HL-60 (cell line): ENCODE results near the gene DPEP2NB.
A peak's percentile ranks its signal among the peaks of the same experiment; 100 is the strongest.

Experiments
- DNase-seq, 2 experiments: peaks; one replicate each; pipeline ENCODE4 v3.0.0-alpha.2; 2010 to 2020; ENCODE audit warnings: low read depth in 1 of 2, low spot score in 1 of 2
- H3K27ac ChIP-seq: fragments of 250-450 bp; sonication (Bioruptor Pico); replicated peaks from 2 replicates; pipeline ENCODE4 v1.5.1; 2020; ENCODE audit warnings: mild to moderate bottlenecking, moderate library complexity
- H3K27me3 ChIP-seq: fragments of 250-450 bp; sonication (Bioruptor Pico); 2 replicates; pipeline ENCODE4 v1.5.1; 2021; ENCODE audit warnings: mild to moderate bottlenecking, moderate library complexity; ENCODE audit not compliant: insufficient read depth, poor library complexity, severe bottlenecking
- H3K4me3 ChIP-seq: replicated peaks from 2 replicates; pipeline ENCODE4 v1.5.1; 2011; ENCODE audit warnings: mild to moderate bottlenecking, control low read depth, low read length; ENCODE audit not compliant: insufficient read depth
- GABPA ChIP-seq: IDR thresholded peaks from 2 replicates; pipeline ENCODE4 v1.6.1; 2012; ENCODE audit warnings: low read depth
- POLR2AphosphoS5 ChIP-seq: IDR thresholded peaks from 2 replicates; pipeline ENCODE4 v1.6.1; 2012; ENCODE audit warnings: low read depth
- SPI1 ChIP-seq: IDR thresholded peaks from 2 replicates; pipeline ENCODE4 v1.6.1; 2012; ENCODE audit warnings: low read depth, mild to moderate bottlenecking, borderline replicate concordance
- TF ChIP-seq, protein P1 (sequence below): IDR thresholded peaks from one replicate; pipeline ENCODE4 v1.5.1; 2011; ENCODE audit warnings: low read length, control low read depth, inconsistent platforms; ENCODE audit not compliant: insufficient read depth
- TF ChIP-seq, protein P2 (sequence below): IDR thresholded peaks from 2 replicates; pipeline ENCODE4 v1.6.1; 2012; ENCODE audit warnings: low read depth; ENCODE audit not compliant: insufficient replicate concordance

DPEP2NB gene

DNA sequence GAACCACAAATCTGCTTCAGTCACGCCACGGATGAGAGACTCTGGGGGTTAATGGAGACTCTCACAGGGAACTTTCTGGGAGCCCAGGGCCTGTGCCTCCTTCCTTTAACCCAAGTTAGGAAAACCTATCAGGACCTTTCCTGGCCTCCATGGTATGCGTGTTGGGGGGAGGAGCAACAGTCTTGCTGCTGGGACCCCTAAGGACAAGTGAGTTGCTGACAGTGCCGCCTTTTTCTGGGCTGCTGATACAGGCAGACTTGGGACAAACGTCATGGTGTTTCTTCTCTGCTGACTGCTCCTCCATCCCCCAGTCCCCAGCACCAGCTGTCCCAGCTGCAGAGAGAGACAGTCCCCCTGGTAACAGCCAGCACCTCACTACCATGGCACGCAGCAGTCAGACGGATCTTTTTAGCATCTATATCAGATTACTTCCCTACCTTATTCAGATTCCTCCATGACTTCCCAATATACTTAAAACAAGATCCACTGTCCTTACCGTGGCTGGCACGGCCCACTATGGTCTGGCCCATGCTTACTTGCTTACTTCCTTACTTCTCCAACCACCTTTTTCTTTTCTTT lies 6.5 kb downstream of the DPEP2NB start:
- TF ChIP-seq GABPA, result no peak
- TF ChIP-seq, protein P1, sequence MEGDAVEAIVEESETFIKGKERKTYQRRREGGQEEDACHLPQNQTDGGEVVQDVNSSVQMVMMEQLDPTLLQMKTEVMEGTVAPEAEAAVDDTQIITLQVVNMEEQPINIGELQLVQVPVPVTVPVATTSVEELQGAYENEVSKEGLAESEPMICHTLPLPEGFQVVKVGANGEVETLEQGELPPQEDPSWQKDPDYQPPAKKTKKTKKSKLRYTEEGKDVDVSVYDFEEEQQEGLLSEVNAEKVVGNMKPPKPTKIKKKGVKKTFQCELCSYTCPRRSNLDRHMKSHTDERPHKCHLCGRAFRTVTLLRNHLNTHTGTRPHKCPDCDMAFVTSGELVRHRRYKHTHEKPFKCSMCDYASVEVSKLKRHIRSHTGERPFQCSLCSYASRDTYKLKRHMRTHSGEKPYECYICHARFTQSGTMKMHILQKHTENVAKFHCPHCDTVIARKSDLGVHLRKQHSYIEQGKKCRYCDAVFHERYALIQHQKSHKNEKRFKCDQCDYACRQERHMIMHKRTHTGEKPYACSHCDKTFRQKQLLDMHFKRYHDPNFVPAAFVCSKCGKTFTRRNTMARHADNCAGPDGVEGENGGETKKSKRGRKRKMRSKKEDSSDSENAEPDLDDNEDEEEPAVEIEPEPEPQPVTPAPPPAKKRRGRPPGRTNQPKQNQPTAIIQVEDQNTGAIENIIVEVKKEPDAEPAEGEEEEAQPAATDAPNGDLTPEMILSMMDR, result no peak
- no peak for TF ChIP-seq POLR2AphosphoS5
- TF ChIP-seq SPI1, result no peak
- TF ChIP-seq, protein P2, sequence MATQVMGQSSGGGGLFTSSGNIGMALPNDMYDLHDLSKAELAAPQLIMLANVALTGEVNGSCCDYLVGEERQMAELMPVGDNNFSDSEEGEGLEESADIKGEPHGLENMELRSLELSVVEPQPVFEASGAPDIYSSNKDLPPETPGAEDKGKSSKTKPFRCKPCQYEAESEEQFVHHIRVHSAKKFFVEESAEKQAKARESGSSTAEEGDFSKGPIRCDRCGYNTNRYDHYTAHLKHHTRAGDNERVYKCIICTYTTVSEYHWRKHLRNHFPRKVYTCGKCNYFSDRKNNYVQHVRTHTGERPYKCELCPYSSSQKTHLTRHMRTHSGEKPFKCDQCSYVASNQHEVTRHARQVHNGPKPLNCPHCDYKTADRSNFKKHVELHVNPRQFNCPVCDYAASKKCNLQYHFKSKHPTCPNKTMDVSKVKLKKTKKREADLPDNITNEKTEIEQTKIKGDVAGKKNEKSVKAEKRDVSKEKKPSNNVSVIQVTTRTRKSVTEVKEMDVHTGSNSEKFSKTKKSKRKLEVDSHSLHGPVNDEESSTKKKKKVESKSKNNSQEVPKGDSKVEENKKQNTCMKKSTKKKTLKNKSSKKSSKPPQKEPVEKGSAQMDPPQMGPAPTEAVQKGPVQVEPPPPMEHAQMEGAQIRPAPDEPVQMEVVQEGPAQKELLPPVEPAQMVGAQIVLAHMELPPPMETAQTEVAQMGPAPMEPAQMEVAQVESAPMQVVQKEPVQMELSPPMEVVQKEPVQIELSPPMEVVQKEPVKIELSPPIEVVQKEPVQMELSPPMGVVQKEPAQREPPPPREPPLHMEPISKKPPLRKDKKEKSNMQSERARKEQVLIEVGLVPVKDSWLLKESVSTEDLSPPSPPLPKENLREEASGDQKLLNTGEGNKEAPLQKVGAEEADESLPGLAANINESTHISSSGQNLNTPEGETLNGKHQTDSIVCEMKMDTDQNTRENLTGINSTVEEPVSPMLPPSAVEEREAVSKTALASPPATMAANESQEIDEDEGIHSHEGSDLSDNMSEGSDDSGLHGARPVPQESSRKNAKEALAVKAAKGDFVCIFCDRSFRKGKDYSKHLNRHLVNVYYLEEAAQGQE, result no peak
- DNase-seq, result no peak
- Histone ChIP-seq H3K27ac (no peak overlapping the region), H3K4me3 (no peak overlapping the region), H3K27me3 (no peaks in the 10 kb centered on the region)

DNA sequence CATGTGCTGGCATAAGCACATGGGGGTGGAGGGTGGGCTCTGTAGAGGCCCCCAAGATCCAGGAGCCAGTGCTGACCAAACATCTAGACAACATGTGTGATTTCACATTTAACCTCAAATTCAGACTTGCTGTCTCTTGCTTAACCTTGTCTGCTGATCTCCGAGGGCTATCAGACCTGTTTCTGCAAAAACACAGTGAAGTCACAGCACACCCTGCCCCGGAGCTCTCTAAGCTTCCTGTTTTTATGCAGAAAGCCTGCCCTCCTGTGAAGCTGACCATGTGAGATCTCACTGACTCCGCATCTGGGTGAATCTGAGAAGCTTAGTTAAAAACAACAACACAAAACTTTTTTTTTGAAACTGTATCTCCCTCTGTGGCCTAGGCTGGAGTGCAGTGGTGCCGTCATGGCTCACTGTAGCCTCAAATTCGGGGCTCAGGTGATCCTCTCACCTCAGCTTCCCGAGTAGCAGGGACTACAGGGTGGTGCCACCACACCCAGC lies 9.9 kb downstream of the DPEP2NB start:
- Histone ChIP-seq H3K27ac (peak overlapping the region; percentile 79), H3K4me3 (no peak overlapping the region), H3K27me3 (no peaks in the 10 kb centered on the region)
- TF ChIP-seq, protein P1, result no peak
- TF ChIP-seq, protein P2, result no peak
- TF ChIP-seq POLR2AphosphoS5, result peak; percentile 17; the same call in 1 of the 2 replicates
- TF ChIP-seq GABPA, result no peak
- TF ChIP-seq SPI1, result peak; percentile 55; the same call in 1 of the 2 replicates
- DNase-seq, result peak in 1 of 2 experiments; percentile 96

DNA sequence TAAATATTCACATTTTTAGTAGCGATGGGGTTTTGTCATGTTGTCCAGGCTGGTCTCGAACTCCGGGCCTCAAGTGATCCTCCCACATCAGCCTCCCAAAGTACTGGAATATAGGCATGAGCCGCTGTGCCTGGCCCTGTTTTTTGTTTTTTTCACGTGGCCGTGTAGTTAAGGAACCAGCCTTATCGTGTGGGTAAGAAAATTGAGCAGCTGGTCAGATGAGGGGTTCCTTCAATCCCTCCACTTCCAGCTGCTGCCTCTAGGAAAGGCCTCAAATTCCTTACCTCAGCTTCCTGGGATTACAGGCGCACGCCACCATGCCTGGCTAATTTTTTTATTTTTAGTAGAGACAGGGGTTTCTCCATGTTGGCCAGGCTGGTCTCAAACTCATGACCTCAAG lies 10.5 kb downstream of the DPEP2NB start:
- Histone ChIP-seq H3K27me3 (no peaks in the 10 kb centered on the region), H3K27ac (peak overlapping the region; percentile 79), H3K4me3 (no peak overlapping the region)
- TF ChIP-seq, protein P2, result no peak
- TF ChIP-seq GABPA (no peak), POLR2AphosphoS5 (no peak), SPI1 (no peak)
- TF ChIP-seq, protein P1, result no peak
- peak in 1 of 2 experiments; percentile 19 for DNase-seq
